ENCODE measurements around the gene STK11IP. TPM values are rescaled to one million over a fixed set of nuclear protein-coding genes. Genes with fewer than 3 reads are reported as not detected.

STK11IP gene
- total and polyA plus RNA-seq, 2 of the 4 experiments (the other 2 are of a cell fraction), result 14.5 to 19.7 TPM

DNA sequence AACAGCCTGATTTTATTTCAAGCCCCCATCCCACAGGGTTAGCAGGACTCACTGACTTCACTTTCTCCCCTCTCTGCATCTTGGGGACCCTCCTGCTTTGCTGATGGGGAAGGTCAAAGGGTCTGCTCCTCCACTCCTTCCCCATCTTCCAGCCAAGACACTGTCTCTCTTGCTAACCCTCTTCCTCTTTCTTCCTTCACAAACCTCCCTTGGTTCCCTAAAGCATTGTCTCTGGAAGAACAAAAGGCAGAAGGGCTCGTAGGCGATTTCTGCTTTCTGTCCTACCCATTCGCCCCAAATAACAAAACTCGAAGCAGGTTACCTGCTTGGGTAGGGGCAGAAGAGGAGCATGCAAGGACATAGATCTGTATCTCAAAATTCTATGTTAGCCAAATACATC, 24.3 kb downstream of the STK11IP start:
- no peak overlapping the region for H2AFZ ChIP-seq (replicated peaks; ENCODE audit: low read length, poor library complexity)
- DNase-seq, result no peak
- no peaks in the 10 kb centered on the region for H3K79me1 ChIP-seq (ENCODE audit: low read depth in 1 of 2, low read length in 2 of 2)
- H4K20me1 ChIP-seq (ENCODE audit: insufficient read depth, low read length), result no peaks in the 10 kb centered on the region; the same call in 1 of the 2 replicates
- H2BK15ac ChIP-seq (ENCODE audit: low read depth, low read length), result no peak overlapping the region
- peaks cover 43% of the 10 kb centered on the region for H3K27me3 ChIP-seq (ENCODE audit: control insufficient read depth, insufficient read depth, low read length)
- H3K14ac ChIP-seq (replicated peaks; ENCODE audit: low read depth, low read length), result no peak overlapping the region
- in situ Hi-C loops (cut with MboI; ENCODE audit: low sequenced_read_pairs), result no loop called here
- no peak overlapping the region for H3K9ac ChIP-seq (ENCODE audit: low read depth, low read length)
- H3K56ac ChIP-seq (ENCODE audit: extremely low read depth, insufficient read depth, low read length), result no peak overlapping the region
- H3K18ac ChIP-seq (ENCODE audit: low read depth, low read length), result no peak overlapping the region
- no peak overlapping the region for H2BK20ac ChIP-seq (ENCODE audit: low read depth, low read length)
- H4K91ac ChIP-seq (ENCODE audit: insufficient read depth, low read depth, low read length), result no peak overlapping the region
- H4K5ac ChIP-seq (ENCODE audit: low read depth, low read length), result no peak overlapping the region
- no peak overlapping the region for H2AK5ac ChIP-seq (ENCODE audit: low read depth, low read length)
- H3K36me3 ChIP-seq (ENCODE audit: control insufficient read depth, insufficient read depth, low read length), result no peaks in the 10 kb centered on the region
- TF ChIP-seq FOS (IDR thresholded peaks at IDR 0.05; ENCODE audit: low read depth, low read length) (no peak), MAZ (IDR thresholded peaks at IDR 0.05; ENCODE audit: borderline replicate concordance, low read depth, low read length) (no peak), CHD1 (IDR thresholded peaks at IDR 0.05; ENCODE audit: low read depth, low read length) (no peak), SMC3 (IDR thresholded peaks at IDR 0.05; ENCODE audit: low read depth, low read length) (no peak), BHLHE40 (IDR thresholded peaks at IDR 0.05; ENCODE audit: low read depth, low read length) (no peak), CEBPB (IDR thresholded peaks at IDR 0.05; ENCODE audit: low read depth, low read length) (no peak), NFE2L2 (IDR thresholded peaks at IDR 0.05; ENCODE audit: low read depth, low read length) (no peak), RCOR1 (IDR thresholded peaks at IDR 0.05; ENCODE audit: insufficient replicate concordance, low read length) (no peak), POLR2A (IDR thresholded peaks at IDR 0.05; ENCODE audit: low read depth, low read length) (no peak), MXI1 (IDR thresholded peaks at IDR 0.05; ENCODE audit: borderline replicate concordance, low read depth, low read length) (no peak), RFX5 (IDR thresholded peaks at IDR 0.05; ENCODE audit: low read depth, low read length) (no peak), RAD21 (IDR thresholded peaks at IDR 0.05; ENCODE audit: low read length) (no peak), MAFK (IDR thresholded peaks at IDR 0.05; ENCODE audit: low read depth, low read length) (no peak)
- TF ChIP-seq, protein P1, sequence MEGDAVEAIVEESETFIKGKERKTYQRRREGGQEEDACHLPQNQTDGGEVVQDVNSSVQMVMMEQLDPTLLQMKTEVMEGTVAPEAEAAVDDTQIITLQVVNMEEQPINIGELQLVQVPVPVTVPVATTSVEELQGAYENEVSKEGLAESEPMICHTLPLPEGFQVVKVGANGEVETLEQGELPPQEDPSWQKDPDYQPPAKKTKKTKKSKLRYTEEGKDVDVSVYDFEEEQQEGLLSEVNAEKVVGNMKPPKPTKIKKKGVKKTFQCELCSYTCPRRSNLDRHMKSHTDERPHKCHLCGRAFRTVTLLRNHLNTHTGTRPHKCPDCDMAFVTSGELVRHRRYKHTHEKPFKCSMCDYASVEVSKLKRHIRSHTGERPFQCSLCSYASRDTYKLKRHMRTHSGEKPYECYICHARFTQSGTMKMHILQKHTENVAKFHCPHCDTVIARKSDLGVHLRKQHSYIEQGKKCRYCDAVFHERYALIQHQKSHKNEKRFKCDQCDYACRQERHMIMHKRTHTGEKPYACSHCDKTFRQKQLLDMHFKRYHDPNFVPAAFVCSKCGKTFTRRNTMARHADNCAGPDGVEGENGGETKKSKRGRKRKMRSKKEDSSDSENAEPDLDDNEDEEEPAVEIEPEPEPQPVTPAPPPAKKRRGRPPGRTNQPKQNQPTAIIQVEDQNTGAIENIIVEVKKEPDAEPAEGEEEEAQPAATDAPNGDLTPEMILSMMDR (conservative IDR thresholded peaks at IDR 0.05; ENCODE audit: low read depth, low read length), result no peak
- TF ChIP-seq, protein P2, sequence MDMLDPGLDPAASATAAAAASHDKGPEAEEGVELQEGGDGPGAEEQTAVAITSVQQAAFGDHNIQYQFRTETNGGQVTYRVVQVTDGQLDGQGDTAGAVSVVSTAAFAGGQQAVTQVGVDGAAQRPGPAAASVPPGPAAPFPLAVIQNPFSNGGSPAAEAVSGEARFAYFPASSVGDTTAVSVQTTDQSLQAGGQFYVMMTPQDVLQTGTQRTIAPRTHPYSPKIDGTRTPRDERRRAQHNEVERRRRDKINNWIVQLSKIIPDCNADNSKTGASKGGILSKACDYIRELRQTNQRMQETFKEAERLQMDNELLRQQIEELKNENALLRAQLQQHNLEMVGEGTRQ (IDR thresholded peaks at IDR 0.05; ENCODE audit: low read depth, low read length), result no peak
- TF ChIP-seq, protein P3, sequence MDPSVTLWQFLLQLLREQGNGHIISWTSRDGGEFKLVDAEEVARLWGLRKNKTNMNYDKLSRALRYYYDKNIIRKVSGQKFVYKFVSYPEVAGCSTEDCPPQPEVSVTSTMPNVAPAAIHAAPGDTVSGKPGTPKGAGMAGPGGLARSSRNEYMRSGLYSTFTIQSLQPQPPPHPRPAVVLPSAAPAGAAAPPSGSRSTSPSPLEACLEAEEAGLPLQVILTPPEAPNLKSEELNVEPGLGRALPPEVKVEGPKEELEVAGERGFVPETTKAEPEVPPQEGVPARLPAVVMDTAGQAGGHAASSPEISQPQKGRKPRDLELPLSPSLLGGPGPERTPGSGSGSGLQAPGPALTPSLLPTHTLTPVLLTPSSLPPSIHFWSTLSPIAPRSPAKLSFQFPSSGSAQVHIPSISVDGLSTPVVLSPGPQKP (IDR thresholded peaks at IDR 0.05; ENCODE audit: borderline replicate concordance, low read depth, low read length), result no peak
- dilution Hi-C loops (cut with HindIII; ENCODE audit: low sequenced_read_pairs, unreplicated experiment), result no loop called here
- no peaks in the 10 kb centered on the region; the same call in 1 of the 2 replicates for H3K9me1 ChIP-seq (ENCODE audit: insufficient read depth, low read length)
- H4K8ac ChIP-seq (ENCODE audit: low read depth in 2 of 2, low read length in 2 of 2), result no peak overlapping the region
- H2BK120ac ChIP-seq (ENCODE audit: low read depth, low read length), result no peak overlapping the region
- no peak overlapping the region for H3K4me3 ChIP-seq (ENCODE audit: insufficient read depth, low read depth, low read length)
- intact Hi-C loops (cut with micrococcal nuclease), result no loop called here
- ChIA-PET POLR2A (ENCODE audit: unreplicated experiment) (no interaction called here), CTCF (interaction anchor here (0.6 kb wide), 1 partner anchor 9 kb away, joined by 4 read pairs; no protein-coding TSS in a partner anchor)
- no peaks in the 10 kb centered on the region; the same call in 1 of the 2 replicates for H3K4me1 ChIP-seq (ENCODE audit: control insufficient read depth, insufficient read depth, low read length)
- ATAC-seq (ENCODE audit: low read depth), result no peak
- no peak overlapping the region for H3K23ac ChIP-seq (ENCODE audit: low read depth, low read length)
- no peak overlapping the region for H2AK9ac ChIP-seq (replicated peaks; ENCODE audit: low read depth, low read length, poor library complexity)
- H2BK5ac ChIP-seq (ENCODE audit: low read depth, low read length, poor library complexity, severe bottlenecking), result no peak overlapping the region
- no peaks in the 10 kb centered on the region for H3K9me3 ChIP-seq (ENCODE audit: control insufficient read depth, insufficient read depth, low read length)
- H3K4ac ChIP-seq (ENCODE audit: low read depth, low read length), result no peak overlapping the region
- WGBS, 2 experiments (ENCODE audit: extremely low coverage in 2 of 2, insufficient read length in 1 of 2), result no CpG with 5 or more reads among the region's 4 CpGs
- no peak overlapping the region for H3K4me2 ChIP-seq (ENCODE audit: low read depth, low read length)
- no TSS peak for BruUV-seq (replicated peaks)
- no peak overlapping the region for H3K27ac ChIP-seq (ENCODE audit: insufficient read depth, low read length)

Data from IMR-90 (cell line).